NCI-H128 (cell line): Measurements from ENCODE around the gene GNPTG.
A peak's percentile ranks its signal among the peaks of the same experiment; 100 is the strongest.

Experiments used
- DNase-seq: peaks from one replicate; lab custom pipeline; 2025; ENCODE audit not compliant: unreplicated experiment; lab: John Stamatoyannopoulos, UW

The GNPTG gene

GRCh38 chr16:1392826-1393225 lies 41.1 kb downstream of the GNPTG start:
- no peak for DNase-seq

- no peak for DNase-seq
Measured at GRCh38 chr16:1393613-1394176, 42.0 kb downstream of the GNPTG start.

GRCh38 chr16:1394367-1394951 lies 42.7 kb downstream of the GNPTG start:
- DNase-seq = no peak

GRCh38 chr16:1395444-1396031 lies 43.8 kb downstream of the GNPTG start:
- no peak for DNase-seq

GRCh38 chr16:1397779-1398178 lies 46.0 kb downstream of the GNPTG start:
- no peak for DNase-seq

- no peak for DNase-seq
Measured at GRCh38 chr16:1398351-1398750, 46.6 kb downstream of the GNPTG start.

- DNase-seq = no peak
Measured at GRCh38 chr16:1398826-1399581, 47.3 kb downstream of the GNPTG start.

- no peak for DNase-seq
Measured at GRCh38 chr16:1401061-1401757, 49.5 kb downstream of the GNPTG start.

- DNase-seq = no peak
Measured at GRCh38 chr16:1401758-1402154, 50.0 kb downstream of the GNPTG start.

- no peak for DNase-seq
Measured at GRCh38 chr16:1403036-1403435, 51.3 kb downstream of the GNPTG start.

- no peak for DNase-seq
Measured at GRCh38 chr16:1403733-1404132, 52.0 kb downstream of the GNPTG start.

GRCh38 chr16:1407753-1408152 lies 56.0 kb downstream of the GNPTG start:
- DNase-seq = no peak

- peak; percentile 58 for DNase-seq
Measured at GRCh38 chr16:1408171-1408837, 56.6 kb downstream of the GNPTG start.

GRCh38 chr16:1412847-1413246 lies 61.1 kb downstream of the GNPTG start:
- no peak for DNase-seq
